OCI-LY7 (cell line): Measurements from ENCODE around the gene PEX14.

Experiments used
- CTCF ChIP-seq: fragments of 200-600 bp; sonication (generic); conservative IDR thresholded peaks from 2 replicates; pipeline ENCODE4 v1.5.1; 2014; ENCODE audit warnings: mild to moderate bottlenecking, antibody characterized with exemption, low read length, moderate library complexity, mixed read lengths
- EZH2phosphoT487 ChIP-seq: fragments of 200-600 bp; sonication (generic); IDR thresholded peaks from 2 replicates; pipeline ENCODE4 v1.6.1; 2018; ENCODE audit warnings: low read depth, borderline replicate concordance, mild to moderate bottlenecking, mixed run types, antibody characterized with exemption, low read length, moderate library complexity, mixed read lengths

- no peak for TF ChIP-seq CTCF
- no peak for TF ChIP-seq EZH2phosphoT487
Observed at GRCh38 chr1:10440794-10441193, 34.0 kb upstream of the PEX14 start.
